ENCODE measurements around the gene TBC1D22A. TPM values are rescaled to one million over a fixed set of nuclear protein-coding genes. Genes with fewer than 3 reads are reported as not detected.
A peak's percentile ranks its signal among the peaks of the same experiment; 100 is the strongest.

The TBC1D22A gene
- total RNA-seq, 4 donors from 2014 or later, result 31.2 to 111 (median 41.8) TPM

DNA sequence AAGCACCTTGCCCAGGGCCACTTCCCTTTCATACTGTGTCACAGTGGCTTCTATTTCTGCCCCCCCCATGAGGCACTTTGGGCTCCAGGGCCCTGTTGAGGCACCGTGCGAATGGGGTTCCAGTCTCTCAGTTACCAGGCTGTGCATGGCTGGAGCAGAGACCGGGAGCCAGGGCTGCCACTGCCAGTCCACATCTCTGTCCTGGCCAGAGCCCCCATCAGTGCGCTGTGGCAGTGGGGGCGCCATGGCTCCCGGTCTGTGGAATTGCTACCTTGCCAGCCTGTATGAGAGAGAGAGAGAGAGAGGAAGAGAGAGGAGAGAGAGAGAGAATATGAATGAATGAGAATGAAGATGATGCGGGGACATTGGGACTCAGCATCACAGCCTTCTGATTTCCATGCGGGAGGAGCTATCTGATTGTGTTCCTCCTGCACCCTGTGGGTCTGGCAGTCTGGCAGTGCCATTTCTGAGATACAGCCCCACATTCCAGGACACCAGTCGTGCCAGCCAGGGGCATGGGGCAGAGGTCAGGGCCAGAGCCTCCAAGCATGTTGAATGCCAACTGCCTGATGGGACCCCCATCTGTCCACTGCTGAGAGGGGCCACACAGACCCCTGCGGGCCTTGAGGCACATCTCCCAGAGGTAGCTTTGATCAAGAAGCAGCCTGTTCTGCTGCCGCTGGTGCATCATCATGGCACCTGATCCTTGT lies 279.8 kb downstream of the TBC1D22A start:
- intact Hi-C loops (cut with DNase I; ENCODE audit: low total_unique reads), result no loop called here

DNA sequence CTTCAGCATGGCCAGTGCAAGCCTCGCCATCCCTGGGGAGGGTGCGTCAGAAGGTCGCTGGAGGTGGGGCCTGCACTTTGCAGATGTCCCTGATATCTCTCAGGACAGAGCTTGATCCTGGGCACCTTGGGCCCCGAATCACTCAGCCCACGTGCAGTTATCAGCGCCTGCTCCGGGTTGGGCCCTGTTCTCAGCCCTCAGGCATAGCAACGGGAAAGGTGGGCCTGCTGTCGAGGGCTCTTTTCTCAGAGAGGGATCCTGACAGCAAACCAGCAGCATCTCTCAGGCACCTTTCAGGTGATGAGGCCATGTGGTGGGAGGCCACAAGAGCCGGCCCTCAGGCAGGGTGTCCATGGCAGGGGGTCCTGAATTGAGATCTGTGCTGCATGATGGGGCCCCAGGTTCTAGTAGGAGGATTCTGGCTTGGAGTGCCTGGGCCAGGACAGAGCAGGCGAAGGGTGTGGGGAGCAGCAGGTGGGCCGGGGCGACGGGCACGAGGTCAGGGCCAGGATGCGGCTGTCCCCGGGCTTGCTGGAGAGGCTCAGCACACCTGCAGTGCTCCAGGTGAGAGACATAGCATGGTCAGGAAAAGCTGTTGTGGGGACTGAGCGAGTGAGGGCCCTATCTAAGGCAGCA lies 280.5 kb downstream of the TBC1D22A start:
- in situ Hi-C loops (cut with MboI; ENCODE audit: low pct_ligation_motif_present in 1 of 4, low pct_unique_long_range_greater_than_20kb in 1 of 4, low sequenced_read_pairs in 3 of 4) (no loop called here), intact Hi-C loops (cut with DNase I; ENCODE audit: low total_unique reads) (no loop called here)
- no peak for TF ChIP-seq EP300 (IDR thresholded peaks at IDR 0.05; ENCODE audit: low read depth)
- no peak for TF ChIP-seq POLR2AphosphoS5 (IDR thresholded peaks at IDR 0.05)
- TF ChIP-seq, protein P1, sequence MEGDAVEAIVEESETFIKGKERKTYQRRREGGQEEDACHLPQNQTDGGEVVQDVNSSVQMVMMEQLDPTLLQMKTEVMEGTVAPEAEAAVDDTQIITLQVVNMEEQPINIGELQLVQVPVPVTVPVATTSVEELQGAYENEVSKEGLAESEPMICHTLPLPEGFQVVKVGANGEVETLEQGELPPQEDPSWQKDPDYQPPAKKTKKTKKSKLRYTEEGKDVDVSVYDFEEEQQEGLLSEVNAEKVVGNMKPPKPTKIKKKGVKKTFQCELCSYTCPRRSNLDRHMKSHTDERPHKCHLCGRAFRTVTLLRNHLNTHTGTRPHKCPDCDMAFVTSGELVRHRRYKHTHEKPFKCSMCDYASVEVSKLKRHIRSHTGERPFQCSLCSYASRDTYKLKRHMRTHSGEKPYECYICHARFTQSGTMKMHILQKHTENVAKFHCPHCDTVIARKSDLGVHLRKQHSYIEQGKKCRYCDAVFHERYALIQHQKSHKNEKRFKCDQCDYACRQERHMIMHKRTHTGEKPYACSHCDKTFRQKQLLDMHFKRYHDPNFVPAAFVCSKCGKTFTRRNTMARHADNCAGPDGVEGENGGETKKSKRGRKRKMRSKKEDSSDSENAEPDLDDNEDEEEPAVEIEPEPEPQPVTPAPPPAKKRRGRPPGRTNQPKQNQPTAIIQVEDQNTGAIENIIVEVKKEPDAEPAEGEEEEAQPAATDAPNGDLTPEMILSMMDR (IDR thresholded peaks at IDR 0.05), result no peak
- TF ChIP-seq POLR2A (IDR thresholded peaks at IDR 0.05), result no peak
- WGBS, 2 donors (ENCODE audit: low coverage in 1 of 2), result 92% methylated on average over 18 of the region's 18 CpGs; no CpG with 5 or more reads in 1 of the 2 donors
- Histone ChIP-seq H3K4me1 (peaks cover 6 to 19% (median 9%) of the 10 kb centered on the region in 4 donors), H3K36me3 (no peaks in the 10 kb centered on the region), H3K27ac (no peak overlapping the region), H3K27me3 (no peaks in the 10 kb centered on the region), H3K9me3 (no peaks in the 10 kb centered on the region), H3K4me3 (no peak overlapping the region)
- DNase-seq, result no peak

More for the DNA sequence above, 279.8 kb downstream of the TBC1D22A start:
- no peak for DNase-seq
- Histone ChIP-seq H3K9me3 (no peaks in the 10 kb centered on the region), H3K4me3 (no peak overlapping the region), H3K27ac (no peak overlapping the region), H3K27me3 (no peaks in the 10 kb centered on the region), H3K4me1 (peaks cover 6 to 19% (median 9%) of the 10 kb centered on the region in 4 donors), H3K36me3 (no peaks in the 10 kb centered on the region)
- in situ Hi-C loops (cut with MboI; ENCODE audit: low pct_ligation_motif_present in 1 of 4, low pct_unique_long_range_greater_than_20kb in 1 of 4, low sequenced_read_pairs in 3 of 4), result no loop called here
- TF ChIP-seq POLR2AphosphoS5 (IDR thresholded peaks at IDR 0.05) (no peak), EP300 (IDR thresholded peaks at IDR 0.05; ENCODE audit: low read depth) (no peak), POLR2A (IDR thresholded peaks at IDR 0.05) (no peak)
- TF ChIP-seq, protein P1 (IDR thresholded peaks at IDR 0.05), result no peak
- WGBS, 2 donors (ENCODE audit: low coverage in 1 of 2), result 96 to 100% methylated on average over 1 to 11 of the region's 11 CpGs

GRCh38 chr22:47043835-47044721 lies 281.6 kb downstream of the TBC1D22A start:
- no peak for TF ChIP-seq EP300 (IDR thresholded peaks at IDR 0.05; ENCODE audit: low read depth)
- TF ChIP-seq POLR2A (IDR thresholded peaks at IDR 0.05), result peak; percentile 20
- peaks cover 7 to 27% (median 17%) of the 10 kb centered on the region in 4 donors for H3K4me1 ChIP-seq
- H3K27me3 ChIP-seq, result no peaks in the 10 kb centered on the region
- peak; percentile 74 for DNase-seq
- peak overlapping the region in 3 of 4 donors; percentile 47 to 71 (median 53) for H3K27ac ChIP-seq
- no peak overlapping the region for H3K4me3 ChIP-seq
- no peaks in the 10 kb centered on the region for H3K36me3 ChIP-seq
- no peaks in the 10 kb centered on the region for H3K9me3 ChIP-seq
- intact Hi-C loops (cut with DNase I; ENCODE audit: low total_unique reads) (no loop called here), in situ Hi-C loops (cut with MboI; ENCODE audit: low pct_ligation_motif_present in 1 of 4, low pct_unique_long_range_greater_than_20kb in 1 of 4, low sequenced_read_pairs in 3 of 4) (no loop called here)
- WGBS, 2 donors (ENCODE audit: low coverage in 1 of 2), result 0 to 41% methylated on average over 1 to 17 of the region's 19 CpGs

GRCh38 chr22:47044722-47045535 lies 282.5 kb downstream of the TBC1D22A start:
- TF ChIP-seq, protein P1 (IDR thresholded peaks at IDR 0.05), result no peak
- no peak for TF ChIP-seq EP300 (IDR thresholded peaks at IDR 0.05; ENCODE audit: low read depth)
- TF ChIP-seq POLR2A (IDR thresholded peaks at IDR 0.05), result no peak
- TF ChIP-seq POLR2AphosphoS5 (IDR thresholded peaks at IDR 0.05), result no peak

More at GRCh38 chr22:47044722-47045535, 282.5 kb downstream of the TBC1D22A start:
- Histone ChIP-seq H3K4me1 (peaks cover 7 to 30% (median 18%) of the 10 kb centered on the region in 4 donors), H3K4me3 (no peak overlapping the region), H3K9me3 (no peaks in the 10 kb centered on the region), H3K27me3 (no peaks in the 10 kb centered on the region), H3K27ac (peak overlapping the region in 1 of 4 donors; percentile 53), H3K36me3 (no peaks in the 10 kb centered on the region)
- DNase-seq, result no peak
- in situ Hi-C loops (cut with MboI; ENCODE audit: low pct_ligation_motif_present in 1 of 4, low pct_unique_long_range_greater_than_20kb in 1 of 4, low sequenced_read_pairs in 3 of 4) (no loop called here), intact Hi-C loops (cut with DNase I; ENCODE audit: low total_unique reads) (no loop called here)
- WGBS, 2 donors (ENCODE audit: low coverage in 1 of 2), result 81% methylated on average over 23 to 29 of the region's 29 CpGs

Data from transverse colon (tissue), 4 donors.